ENCODE results near the gene C16orf74. TPM values are rescaled to one million over a fixed set of nuclear protein-coding genes. Genes with fewer than 3 reads are reported as not detected.
A peak's percentile ranks its signal among the peaks of the same experiment; 100 is the strongest.

Gene C16orf74
- total and polyA plus RNA-seq, 11 donors = 0.53 to 4.1 (median 1.6) TPM

GRCh38 chr16:85754413-85754812 is 3.5 kb upstream of the C16orf74 start:
- TF ChIP-seq CTCF (IDR thresholded peaks at IDR 0.05) = no peak
- no peak for TF ChIP-seq POLR2A (IDR thresholded peaks at IDR 0.05)
- peaks cover 3 to 39% (median 18%) of the 10 kb centered on the region in 12 donors for H3K4me1 ChIP-seq
- H3K27ac ChIP-seq = no peak overlapping the region
- H3K36me3 ChIP-seq = no peaks in the 10 kb centered on the region
- no peak for ATAC-seq
- intact Hi-C loops (cut with DNase I) = no loop called here
- H3K27me3 ChIP-seq = peaks cover 0 to 14% (median 0%) of the 10 kb centered on the region in 9 donors
- H3K9me3 ChIP-seq = no peaks in the 10 kb centered on the region
- no peak for DNase-seq
- WGBS, 4 donors = 41 to 74% (median 51%) methylated on average over 7 of the region's 7 CpGs
- no peak overlapping the region for H3K4me3 ChIP-seq

GRCh38 chr16:85753976-85754375 is 3.1 kb upstream of the C16orf74 start:
- no peaks in the 10 kb centered on the region for H3K9me3 ChIP-seq
- no peak overlapping the region for H3K27ac ChIP-seq
- no peak for DNase-seq
- no peak for ATAC-seq
- no peaks in the 10 kb centered on the region for H3K36me3 ChIP-seq
- no peak overlapping the region for H3K4me3 ChIP-seq
- intact Hi-C loops (cut with DNase I) = no loop called here
- H3K27me3 ChIP-seq = peaks cover 0 to 14% (median 0%) of the 10 kb centered on the region in 9 donors
- TF ChIP-seq POLR2A (IDR thresholded peaks at IDR 0.05) = no peak
- TF ChIP-seq CTCF (IDR thresholded peaks at IDR 0.05) = no peak
- peaks cover 3 to 37% (median 18%) of the 10 kb centered on the region in 12 donors for H3K4me1 ChIP-seq
- 62 to 90% (median 88%) methylated on average over 3 to 7 of the region's 7 CpGs for WGBS, 4 donors

DNA sequence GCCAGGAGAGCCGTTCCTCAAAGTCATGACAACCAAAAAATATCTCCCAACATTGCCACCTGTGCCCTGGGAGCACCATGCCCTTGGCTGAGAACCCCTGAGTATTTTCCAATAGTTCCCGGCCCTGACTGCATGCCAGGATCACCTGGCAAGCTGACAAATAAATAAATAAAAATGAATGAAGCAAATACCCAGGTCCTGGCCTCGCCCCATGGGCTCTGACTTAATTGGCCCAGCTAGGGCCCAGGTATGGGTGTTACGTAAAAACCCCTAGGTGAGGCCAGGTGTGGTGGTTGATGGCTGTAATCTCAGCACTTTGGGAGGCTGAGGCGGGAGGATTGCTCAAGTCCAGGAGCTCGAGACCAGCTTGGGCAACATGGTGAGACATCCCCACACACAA is 2.7 kb upstream of the C16orf74 start:
- Histone ChIP-seq H3K4me3 (no peak overlapping the region), H3K4me1 (peaks cover 3 to 37% (median 18%) of the 10 kb centered on the region in 12 donors), H3K9me3 (no peaks in the 10 kb centered on the region), H3K27ac (no peak overlapping the region), H3K36me3 (no peaks in the 10 kb centered on the region), H3K27me3 (peaks cover 0 to 14% (median 0%) of the 10 kb centered on the region in 9 donors)
- DNase-seq (no peak), ATAC-seq (no peak)
- WGBS, 4 donors = 69 to 81% (median 74%) methylated on average over 6 of the region's 6 CpGs
- intact Hi-C loops (cut with DNase I) = no loop called here
- TF ChIP-seq POLR2A (IDR thresholded peaks at IDR 0.05) = no peak
- no peak for TF ChIP-seq CTCF (IDR thresholded peaks at IDR 0.05)

DNA sequence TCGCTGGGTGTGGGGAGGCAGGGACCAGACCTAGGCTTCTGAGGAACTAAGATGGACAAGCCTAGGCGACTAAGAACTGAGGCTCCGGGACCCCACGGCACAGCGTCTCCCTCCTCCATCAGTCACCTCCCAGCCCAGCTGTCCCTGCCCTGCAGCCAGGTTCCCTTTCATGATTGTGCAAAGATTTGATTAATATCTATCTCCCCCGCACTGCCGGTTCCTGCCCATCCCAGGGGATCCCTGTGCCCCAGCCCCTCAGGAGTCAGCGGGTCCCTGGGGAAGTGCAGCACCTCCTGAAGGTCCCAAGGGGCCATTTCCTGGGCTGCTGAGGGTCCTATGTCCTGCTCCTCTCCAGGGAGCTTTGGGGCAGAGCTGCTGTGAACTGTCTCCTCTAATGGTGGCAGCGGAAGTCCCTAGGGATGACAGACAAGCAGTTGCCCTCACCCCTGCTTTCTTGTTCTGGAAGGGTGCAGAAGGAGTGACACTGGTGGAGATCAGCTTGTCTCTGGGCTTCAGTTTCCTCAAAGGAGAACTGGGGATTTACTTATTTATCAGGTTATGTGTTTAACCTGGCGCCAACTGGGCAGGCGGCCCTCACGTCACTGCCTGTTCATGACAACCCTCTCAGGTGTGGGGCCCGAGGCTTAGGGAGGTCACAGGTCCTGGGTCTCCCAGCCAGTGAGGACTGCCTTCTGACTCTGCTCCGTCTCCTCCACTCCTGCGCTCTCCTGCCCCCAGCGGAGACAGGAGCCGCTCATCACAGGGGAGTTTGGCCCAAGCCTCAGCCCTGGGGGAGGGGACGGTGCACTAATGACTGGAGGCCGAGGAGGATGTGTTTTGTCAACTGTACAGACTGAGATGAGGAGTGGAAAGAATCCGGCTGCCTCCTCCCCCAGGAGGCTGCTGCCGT is 1.9 kb upstream of the C16orf74 start:
- Histone ChIP-seq H3K4me1 (peaks cover 3 to 37% (median 18%) of the 10 kb centered on the region in 12 donors), H3K27me3 (peaks cover 0 to 14% (median 0%) of the 10 kb centered on the region in 9 donors), H3K36me3 (no peaks in the 10 kb centered on the region), H3K27ac (no peak overlapping the region), H3K4me3 (no peak overlapping the region), H3K9me3 (no peaks in the 10 kb centered on the region)
- intact Hi-C loops (cut with DNase I) = no loop called here
- TF ChIP-seq POLR2A (IDR thresholded peaks at IDR 0.05) = no peak
- peak in 4 of 12 donors; percentile 11 to 32 (median 16) for TF ChIP-seq CTCF (IDR thresholded peaks at IDR 0.05)
- ATAC-seq (peak; percentile 16 to 45 (median 36)), DNase-seq (peak in 2 of 5 donors; percentile 27 to 45)
- 41 to 50% (median 49%) methylated on average over 18 to 21 of the region's 21 CpGs for WGBS, 4 donors
